NCI-H2196 (cell line): ENCODE measurements around the gene DMBT1.

Source experiments
- DNase-seq: peaks from one replicate; lab custom pipeline; 2025; ENCODE audit not compliant: unreplicated experiment; lab: John Stamatoyannopoulos, UW

Gene DMBT1

DNA sequence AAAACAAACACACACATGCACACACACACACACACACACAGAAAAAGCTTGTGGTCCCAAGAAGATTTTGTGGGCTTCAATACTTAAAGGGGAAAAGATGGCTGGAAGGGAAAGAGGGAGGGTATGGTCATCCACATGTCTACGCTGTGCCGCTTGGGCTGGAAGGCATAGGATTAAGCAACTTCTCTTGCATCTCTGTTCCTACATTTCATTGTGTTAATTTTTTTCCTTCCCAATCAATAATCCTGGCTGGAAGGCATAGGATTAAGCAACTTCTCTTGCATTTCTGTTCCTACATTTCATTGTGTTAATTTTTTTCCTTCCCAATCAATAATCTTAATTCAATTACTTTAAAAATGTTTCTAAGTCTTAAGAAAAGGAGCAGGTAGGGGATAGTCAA, 108.5 kb downstream of the DMBT1 start:
- no peak for DNase-seq

DNA sequence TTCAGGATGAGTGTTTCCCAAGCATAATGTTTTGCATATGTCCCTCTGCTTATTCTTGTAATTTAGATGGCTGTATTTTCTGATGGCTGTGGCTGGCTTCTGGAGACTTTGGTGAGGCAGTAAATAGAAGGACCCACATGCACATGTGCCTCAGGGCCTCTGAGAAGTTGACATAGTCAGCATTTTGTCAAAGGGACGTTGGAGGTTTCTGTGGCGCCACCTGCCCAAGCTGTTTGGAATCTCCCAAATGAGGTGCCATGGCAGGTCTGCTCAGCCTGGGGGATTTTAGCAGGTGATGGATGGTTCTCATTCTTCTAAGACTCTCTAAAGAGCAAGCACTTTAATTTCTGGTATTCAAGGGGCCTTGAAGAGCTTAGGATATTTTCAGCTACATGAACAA, 109.3 kb downstream of the DMBT1 start:
- DNase-seq, result no peak

DNA sequence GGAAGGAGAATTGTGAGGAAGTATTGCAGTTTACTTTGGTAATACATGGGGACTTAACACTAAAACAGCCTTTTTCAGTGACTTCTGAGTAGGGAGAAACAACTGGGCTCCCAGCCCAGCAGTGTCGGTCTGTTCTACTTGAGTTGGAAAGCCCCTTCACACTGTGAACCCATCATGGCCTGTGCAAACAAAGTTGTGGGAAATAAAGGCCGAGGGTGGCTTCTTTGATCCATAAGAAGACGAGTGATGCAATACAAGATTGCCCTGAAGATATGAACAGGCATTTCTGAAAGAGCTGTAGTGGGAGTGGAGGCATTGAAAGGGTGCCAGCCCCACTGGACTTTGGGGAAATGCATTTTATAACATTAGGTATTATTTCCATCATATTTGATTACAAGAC, 110.8 kb downstream of the DMBT1 start:
- no peak for DNase-seq

DNA sequence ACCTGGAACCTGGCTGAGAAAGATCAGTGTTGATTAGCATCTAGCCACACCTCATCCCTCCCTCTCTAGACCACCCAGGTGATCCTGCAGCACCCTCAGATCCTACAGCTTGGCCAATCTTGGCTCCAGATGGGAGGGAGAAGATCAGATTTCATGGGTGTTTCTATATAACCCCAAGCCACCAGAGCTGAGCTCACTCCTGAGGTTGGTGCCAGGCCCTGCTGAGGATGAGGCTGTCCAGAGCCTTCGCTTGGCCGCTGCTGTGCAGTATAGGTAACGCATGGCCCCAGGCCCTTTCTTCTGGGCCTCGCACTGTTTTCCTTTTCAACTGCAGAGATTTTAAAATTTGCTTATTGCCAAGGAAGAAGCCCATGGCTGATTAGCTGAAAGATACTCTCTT, 112.1 kb downstream of the DMBT1 start:
- no peak for DNase-seq

DNA sequence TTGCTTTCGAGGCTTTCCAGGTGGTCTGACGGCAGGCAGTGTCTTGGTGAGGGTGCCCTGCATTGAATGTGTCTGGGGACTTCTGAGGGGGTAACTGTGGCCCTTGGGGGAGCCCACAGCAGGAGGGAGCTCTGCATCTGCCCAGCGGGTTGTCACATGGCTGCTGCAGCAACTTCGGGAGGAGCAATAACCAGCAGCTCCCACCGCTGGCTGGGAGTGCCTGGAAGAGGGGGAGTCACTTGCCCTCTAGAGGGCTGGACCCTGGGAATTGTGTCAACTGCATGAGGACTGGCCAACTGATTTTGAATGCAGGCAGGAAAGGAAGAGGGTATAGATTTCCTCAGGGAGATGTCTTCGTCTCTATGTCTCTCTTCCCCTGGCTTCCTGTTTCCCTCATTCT, 112.7 kb downstream of the DMBT1 start:
- no peak for DNase-seq

DNA sequence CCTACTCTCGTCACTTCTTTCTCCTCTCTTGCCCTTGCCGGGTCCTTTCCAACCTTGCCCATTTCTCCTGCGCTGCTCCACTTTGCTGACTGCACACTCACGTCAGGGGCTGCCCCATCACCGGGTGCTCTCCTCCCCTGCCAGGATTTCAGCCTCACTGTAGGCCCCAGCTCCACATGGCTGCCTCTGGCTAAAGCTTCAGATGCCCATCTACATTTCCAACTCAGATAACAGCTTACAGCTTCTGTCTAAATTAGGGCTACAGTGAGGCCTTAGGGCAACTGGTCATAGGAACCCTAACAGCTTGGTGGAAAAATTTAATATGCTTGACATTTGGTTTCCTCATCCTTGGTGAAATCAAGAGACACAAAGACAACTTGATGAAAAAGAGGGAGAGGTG, 113.2 kb downstream of the DMBT1 start:
- no peak for DNase-seq

DNA sequence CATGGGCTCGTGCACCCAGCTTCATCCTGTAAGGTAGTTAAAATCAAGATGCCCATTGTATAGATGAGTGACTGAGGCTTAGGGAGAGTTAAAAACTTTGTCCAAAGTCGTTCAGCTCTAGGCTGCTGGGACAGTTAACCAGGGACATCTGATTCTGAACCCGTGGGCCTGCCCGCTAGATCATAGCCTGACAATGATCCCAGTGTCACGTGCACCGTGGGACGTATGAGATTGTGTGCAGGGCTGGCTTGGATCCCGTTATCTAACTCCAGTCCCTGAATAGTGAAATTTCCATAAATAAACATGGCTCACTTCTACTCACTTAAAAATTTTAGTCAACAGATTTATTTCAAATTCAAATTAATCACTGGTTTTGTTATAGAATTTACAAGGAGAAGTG, 114.2 kb downstream of the DMBT1 start:
- no peak for DNase-seq

DNA sequence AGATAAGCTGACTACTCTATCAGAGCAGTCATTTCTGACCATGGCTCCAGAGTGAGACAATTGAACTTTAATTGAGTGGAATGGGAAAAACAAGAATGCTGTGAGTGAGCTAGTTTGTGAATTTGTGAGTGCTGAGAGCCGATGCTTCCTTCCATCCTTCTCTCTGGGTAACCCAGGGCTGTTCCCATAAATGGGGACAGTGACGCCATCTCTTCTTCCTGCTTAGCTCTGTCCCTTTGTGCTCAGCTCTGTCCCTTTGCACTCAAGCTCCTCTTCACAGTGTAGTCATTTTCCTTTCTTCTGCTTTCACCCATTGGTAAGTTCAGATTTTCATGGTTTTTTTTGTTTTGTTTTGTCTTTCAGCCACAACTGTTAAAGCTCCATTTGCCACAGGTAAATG, 114.7 kb downstream of the DMBT1 start:
- no peak for DNase-seq

DNA sequence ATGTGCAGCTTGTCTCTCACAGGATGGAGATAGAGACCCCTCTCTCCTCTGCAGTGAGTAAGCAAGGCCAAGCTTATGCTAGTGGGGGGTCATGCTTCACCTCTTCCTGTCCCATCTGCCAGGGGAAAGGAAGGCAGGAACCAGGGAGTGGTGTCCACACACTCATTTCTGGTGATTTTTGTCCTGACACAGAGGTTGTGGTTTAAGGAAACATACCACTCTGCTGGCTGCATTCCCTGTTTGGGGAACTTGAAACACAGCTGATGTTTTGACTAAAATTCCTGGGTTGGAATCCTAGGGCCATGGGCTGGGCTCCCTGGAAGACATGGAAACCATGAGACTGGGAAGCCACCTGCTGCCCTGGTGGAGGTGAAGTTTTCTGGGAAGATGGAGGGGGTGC, 117.7 kb downstream of the DMBT1 start:
- DNase-seq, result no peak

DNA sequence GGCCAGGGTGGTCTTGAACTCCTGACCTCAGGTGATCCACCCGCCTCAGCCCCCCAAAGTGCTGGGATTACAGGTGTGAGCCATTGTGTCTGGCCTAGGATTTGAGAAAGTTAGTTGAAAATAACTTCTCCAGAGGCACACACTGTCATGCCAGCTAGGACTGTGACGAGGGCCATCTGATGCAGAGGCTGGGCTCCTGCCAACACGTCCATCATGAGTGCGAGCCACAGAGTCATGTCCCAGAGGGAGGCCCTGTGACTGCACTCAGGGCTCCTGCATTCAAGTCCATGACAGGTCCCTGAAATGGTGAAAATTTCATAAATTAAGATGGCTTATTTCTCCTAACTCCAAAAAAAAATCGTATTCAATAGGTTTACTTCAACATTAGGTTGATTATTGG, 122.0 kb downstream of the DMBT1 start:
- no peak for DNase-seq

DNA sequence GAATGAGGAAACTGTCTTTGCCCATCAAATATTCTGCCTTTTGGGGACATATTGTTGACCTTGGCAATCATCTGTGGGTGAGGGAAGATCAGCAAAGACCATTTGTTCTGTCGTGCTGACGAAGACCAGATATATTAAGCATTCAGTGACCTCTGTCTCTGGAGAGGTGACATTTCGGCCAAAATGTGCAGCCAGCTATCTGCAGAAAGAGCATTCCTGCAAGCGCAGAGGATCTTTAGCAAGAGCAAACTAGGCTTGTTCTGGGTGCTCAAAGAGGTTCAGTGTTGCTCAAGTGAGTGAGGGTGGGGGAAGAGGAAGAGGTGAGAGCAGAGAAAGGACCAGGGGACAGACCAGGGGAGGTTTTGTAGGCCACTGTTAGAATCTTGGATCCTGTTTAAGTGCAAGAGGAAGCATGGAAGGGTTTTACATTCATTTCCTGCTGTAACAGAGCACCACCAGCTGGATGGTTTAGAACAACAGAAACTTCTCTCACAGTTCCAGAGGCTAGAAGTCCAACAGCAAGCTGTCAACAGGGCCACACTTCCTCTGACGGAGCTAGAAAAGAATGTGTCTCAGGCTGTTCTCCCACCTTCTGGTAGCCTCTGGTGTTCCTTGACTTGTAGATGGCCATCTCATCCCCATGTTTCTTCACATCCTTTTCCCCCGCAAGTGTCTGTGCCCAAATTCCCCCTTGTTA, 127.9 kb downstream of the DMBT1 start:
- DNase-seq, result no peak

DNA sequence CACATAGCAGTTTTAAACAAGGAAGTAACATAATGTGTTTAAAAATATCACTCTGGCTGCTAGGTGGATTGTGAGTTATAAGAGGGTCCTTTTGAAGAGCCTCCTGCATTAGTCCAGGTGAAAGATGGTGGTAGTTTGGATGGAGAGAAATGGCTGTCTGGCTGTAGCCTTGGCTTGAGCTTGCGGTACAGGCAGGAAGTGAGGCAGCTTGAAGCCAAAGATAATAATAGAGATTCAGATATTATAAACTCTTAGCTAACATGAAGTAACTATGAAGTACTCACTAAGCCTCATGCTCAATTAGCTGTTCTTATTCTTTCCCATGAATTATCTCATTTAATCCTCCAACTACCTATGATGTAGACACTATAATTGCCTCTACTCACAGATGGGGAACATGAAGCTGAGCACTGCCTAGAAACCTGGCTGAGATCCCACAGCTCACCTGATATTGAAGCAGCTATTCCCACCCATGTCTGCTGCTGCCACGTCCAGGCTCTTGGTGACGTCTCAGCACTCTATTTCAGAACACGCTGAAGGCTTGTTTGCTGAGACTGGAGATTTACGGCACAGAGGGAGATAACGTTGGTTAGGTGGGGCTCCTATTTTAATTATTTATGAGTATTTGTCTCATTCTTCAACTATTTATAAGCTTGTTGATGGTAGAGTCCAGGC, 128.7 kb downstream of the DMBT1 start:
- no peak for DNase-seq

DNA sequence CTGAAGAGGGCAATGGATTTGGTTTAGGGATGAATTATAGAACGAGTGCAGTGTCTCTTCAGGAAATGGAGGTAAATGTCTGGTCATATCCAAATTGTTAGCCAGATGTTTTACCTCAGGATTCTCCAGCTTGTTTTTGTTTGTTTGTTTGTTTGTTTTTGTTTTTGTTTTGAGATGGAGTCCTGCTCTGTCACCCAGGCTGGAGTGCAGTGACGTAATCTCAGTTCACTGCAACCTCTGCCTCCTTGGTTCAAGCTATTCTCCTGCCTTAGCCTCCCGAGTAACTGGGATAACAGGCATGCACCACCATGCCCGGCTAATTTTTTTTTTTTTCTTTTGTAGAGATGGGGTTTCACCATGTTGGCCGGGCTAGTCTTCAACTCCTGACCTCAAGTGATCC, 132.2 kb downstream of the DMBT1 start:
- no peak for DNase-seq
